ENCODE results near the gene TMEM242. TPM values are rescaled to one million over a fixed set of nuclear protein-coding genes. Genes with fewer than 3 reads are reported as not detected.

TMEM242 gene
- total and polyA plus RNA-seq, 2 of the 13 experiments (the other 11 are each of a cell fraction or from before 2014, with no cell fraction given) = 5.6 to 11.1 TPM

GRCh38 chr6:157323966-157324300 is 614 bp upstream of the TMEM242 start (continued):
- TF ChIP-seq, protein P1, sequence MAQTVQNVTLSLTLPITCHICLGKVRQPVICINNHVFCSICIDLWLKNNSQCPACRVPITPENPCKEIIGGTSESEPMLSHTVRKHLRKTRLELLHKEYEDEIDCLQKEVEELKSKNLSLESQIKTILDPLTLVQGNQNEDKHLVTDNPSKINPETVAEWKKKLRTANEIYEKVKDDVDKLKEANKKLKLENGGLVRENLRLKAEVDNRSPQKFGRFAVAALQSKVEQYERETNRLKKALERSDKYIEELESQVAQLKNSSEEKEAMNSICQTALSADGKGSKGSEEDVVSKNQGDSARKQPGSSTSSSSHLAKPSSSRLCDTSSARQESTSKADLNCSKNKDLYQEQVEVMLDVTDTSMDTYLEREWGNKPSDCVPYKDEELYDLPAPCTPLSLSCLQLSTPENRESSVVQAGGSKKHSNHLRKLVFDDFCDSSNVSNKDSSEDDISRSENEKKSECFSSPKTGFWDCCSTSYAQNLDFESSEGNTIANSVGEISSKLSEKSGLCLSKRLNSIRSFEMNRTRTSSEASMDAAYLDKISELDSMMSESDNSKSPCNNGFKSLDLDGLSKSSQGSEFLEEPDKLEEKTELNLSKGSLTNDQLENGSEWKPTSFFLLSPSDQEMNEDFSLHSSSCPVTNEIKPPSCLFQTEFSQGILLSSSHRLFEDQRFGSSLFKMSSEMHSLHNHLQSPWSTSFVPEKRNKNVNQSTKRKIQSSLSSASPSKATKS (CRISPR knock-in tag; IDR thresholded peaks at IDR 0.05) = no peak
- TF ChIP-seq HCFC1 (IDR thresholded peaks at IDR 0.05; ENCODE audit: low read depth, low read length) (no peak), NR2F1 (CRISPR knock-in tag; IDR thresholded peaks at IDR 0.05) (no peak), PRDM10 (CRISPR knock-in tag; IDR thresholded peaks at IDR 0.05; ENCODE audit: low read depth) (no peak), MED1 (CRISPR knock-in tag; IDR thresholded peaks at IDR 0.05) (no peak), ZBTB46 (CRISPR knock-in tag; IDR thresholded peaks at IDR 0.05; ENCODE audit: borderline replicate concordance) (no peak), SUZ12 (IDR thresholded peaks at IDR 0.05; ENCODE audit: low read depth, low read length) (no peak), ZNF367 (CRISPR knock-in tag; IDR thresholded peaks at IDR 0.05; ENCODE audit: borderline replicate concordance) (no peak), E2F2 (CRISPR knock-in tag; IDR thresholded peaks at IDR 0.05; ENCODE audit: borderline replicate concordance) (no peak), FOSL2 (CRISPR knock-in tag; IDR thresholded peaks at IDR 0.05) (peak; percentile 55; the same call in 1 of the 2 replicates), HNRNPLL (IDR thresholded peaks at IDR 0.05; ENCODE audit: low read depth, low read length, poor library complexity, severe bottlenecking) (peak; percentile 84), ZNF124 (CRISPR knock-in tag; IDR thresholded peaks at IDR 0.05) (peak; percentile 13), KMT2A (CRISPR knock-in tag; IDR thresholded peaks at IDR 0.05) (no peak), CERS6 (CRISPR knock-in tag; IDR thresholded peaks at IDR 0.05) (no peak), RFXAP (CRISPR knock-in tag; IDR thresholded peaks at IDR 0.05; ENCODE audit: borderline replicate concordance) (no peak)
- TF ChIP-seq, protein P2, sequence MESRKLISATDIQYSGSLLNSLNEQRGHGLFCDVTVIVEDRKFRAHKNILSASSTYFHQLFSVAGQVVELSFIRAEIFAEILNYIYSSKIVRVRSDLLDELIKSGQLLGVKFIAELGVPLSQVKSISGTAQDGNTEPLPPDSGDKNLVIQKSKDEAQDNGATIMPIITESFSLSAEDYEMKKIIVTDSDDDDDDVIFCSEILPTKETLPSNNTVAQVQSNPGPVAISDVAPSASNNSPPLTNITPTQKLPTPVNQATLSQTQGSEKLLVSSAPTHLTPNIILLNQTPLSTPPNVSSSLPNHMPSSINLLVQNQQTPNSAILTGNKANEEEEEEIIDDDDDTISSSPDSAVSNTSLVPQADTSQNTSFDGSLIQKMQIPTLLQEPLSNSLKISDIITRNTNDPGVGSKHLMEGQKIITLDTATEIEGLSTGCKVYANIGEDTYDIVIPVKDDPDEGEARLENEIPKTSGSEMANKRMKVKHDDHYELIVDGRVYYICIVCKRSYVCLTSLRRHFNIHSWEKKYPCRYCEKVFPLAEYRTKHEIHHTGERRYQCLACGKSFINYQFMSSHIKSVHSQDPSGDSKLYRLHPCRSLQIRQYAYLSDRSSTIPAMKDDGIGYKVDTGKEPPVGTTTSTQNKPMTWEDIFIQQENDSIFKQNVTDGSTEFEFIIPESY (CRISPR knock-in tag; IDR thresholded peaks at IDR 0.05) = no peak
- TF ChIP-seq, protein P3, sequence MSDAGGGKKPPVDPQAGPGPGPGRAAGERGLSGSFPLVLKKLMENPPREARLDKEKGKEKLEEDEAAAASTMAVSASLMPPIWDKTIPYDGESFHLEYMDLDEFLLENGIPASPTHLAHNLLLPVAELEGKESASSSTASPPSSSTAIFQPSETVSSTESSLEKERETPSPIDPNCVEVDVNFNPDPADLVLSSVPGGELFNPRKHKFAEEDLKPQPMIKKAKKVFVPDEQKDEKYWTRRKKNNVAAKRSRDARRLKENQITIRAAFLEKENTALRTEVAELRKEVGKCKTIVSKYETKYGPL (CRISPR knock-in tag; IDR thresholded peaks at IDR 0.05) = no peak
